Brain microvascular endothelial cell (primary cell): Measurements from ENCODE around the gene LCN15.

ENCODE experiments used
- DNase-seq: peaks from one replicate; pipeline ENCODE4 v3.0.0-alpha.2; 2020
- H3K27ac ChIP-seq: fragments of 250-450 bp; sonication (Bioruptor Pico); 2 replicates; pipeline ENCODE4 v1.5.1; 2020; ENCODE audit warnings: mild to moderate bottlenecking, moderate library complexity
- H3K27me3 ChIP-seq: fragments of 250-450 bp; sonication (Bioruptor Pico); replicated peaks from 2 replicates; pipeline ENCODE4 v1.5.1; 2020; ENCODE audit warnings: mild to moderate bottlenecking
- H3K36me3 ChIP-seq: fragments of 250-450 bp; sonication (Bioruptor Pico); replicated peaks from 2 replicates; pipeline ENCODE4 v1.5.1; 2020; ENCODE audit warnings: mild to moderate bottlenecking
- H3K4me3 ChIP-seq: 2 replicates; pipeline ENCODE4 v1.5.1; 2011; ENCODE audit warnings: low read depth, mild to moderate bottlenecking, control low read depth, low read length, moderate library complexity
- CTCF ChIP-seq: IDR thresholded peaks from 2 replicates; pipeline ENCODE4 v1.5.1; 2011; ENCODE audit warnings: low read depth, mild to moderate bottlenecking, moderate library complexity, low read length, control low read depth, inconsistent platforms; ENCODE audit errors: missing control alignments
- in situ Hi-C: cut with HindIII; loops from 2 replicates; pipeline ENCODE4 v1.10.0; 2017; ENCODE audit warnings: low sequenced_read_pairs, low pct_ligation_motif_present

The LCN15 gene

GRCh38 chr9:136724772-136725171 is 39.5 kb downstream of the LCN15 start:
- in situ Hi-C loops = no loop called here
- TF ChIP-seq CTCF = no peak
- H3K27me3 ChIP-seq = no peaks in the 10 kb centered on the region
- peaks cover 42% of the 10 kb centered on the region for H3K36me3 ChIP-seq
- no peak overlapping the region for H3K4me3 ChIP-seq
- DNase-seq = no peak
- no peak overlapping the region for H3K27ac ChIP-seq

- H3K27me3 ChIP-seq = no peaks in the 10 kb centered on the region
- no peak overlapping the region for H3K4me3 ChIP-seq
- no peak for TF ChIP-seq CTCF
- DNase-seq = no peak
- H3K36me3 ChIP-seq = peaks cover 42% of the 10 kb centered on the region
- H3K27ac ChIP-seq = no peak overlapping the region
- in situ Hi-C loops = no loop called here
Observed at GRCh38 chr9:136723989-136724388, 40.3 kb downstream of the LCN15 start.

- no peaks in the 10 kb centered on the region for H3K27me3 ChIP-seq
- in situ Hi-C loops = no loop called here
- no peak overlapping the region for H3K27ac ChIP-seq
- H3K4me3 ChIP-seq = no peak overlapping the region
- no peak for DNase-seq
- H3K36me3 ChIP-seq = peaks cover 42% of the 10 kb centered on the region
- no peak for TF ChIP-seq CTCF
Observed at GRCh38 chr9:136723362-136723976, 40.8 kb downstream of the LCN15 start.

- in situ Hi-C loops = no loop called here
- no peak for DNase-seq
- Histone ChIP-seq H3K36me3 (peaks cover 42% of the 10 kb centered on the region), H3K27me3 (no peaks in the 10 kb centered on the region), H3K4me3 (no peak overlapping the region), H3K27ac (no peak overlapping the region)
- TF ChIP-seq CTCF = no peak
Observed at GRCh38 chr9:136722969-136723356, 41.4 kb downstream of the LCN15 start.

- H3K27me3 ChIP-seq = no peaks in the 10 kb centered on the region
- H3K27ac ChIP-seq = no peak overlapping the region
- in situ Hi-C loops = no loop called here
- H3K36me3 ChIP-seq = peaks cover 42% of the 10 kb centered on the region
- no peak for TF ChIP-seq CTCF
- H3K4me3 ChIP-seq = no peak overlapping the region
- DNase-seq = no peak
Observed at GRCh38 chr9:136722093-136722968, 42.0 kb downstream of the LCN15 start.
